Activated T-helper 9 cell treated with anti-CD3 and anti-CD28 coated beads, Interleukin-2, amount 50 U/mL, for 16 hours (primary cell): ENCODE data around the gene LHB.

Experiments
- DNase-seq: peaks from one replicate; pipeline ENCODE4 v3.0.0-alpha.2; 2020; ENCODE audit warnings: low read depth

Gene LHB

GRCh38 chr19:49010453-49010852 is 6.4 kb downstream of the LHB start:
- no peak for DNase-seq

GRCh38 chr19:49009828-49010227 is 7.1 kb downstream of the LHB start:
- no peak for DNase-seq

GRCh38 chr19:49006905-49007304 is 10.0 kb downstream of the LHB start:
- DNase-seq = no peak

- DNase-seq = no peak
Measured at GRCh38 chr19:49004964-49005614, 11.8 kb downstream of the LHB start.

- DNase-seq = no peak
Measured at GRCh38 chr19:49004133-49004532, 12.8 kb downstream of the LHB start.

GRCh38 chr19:48999481-49000325 is 17.2 kb downstream of the LHB start:
- DNase-seq = peak; percentile 57

GRCh38 chr19:48997972-48998371 is 18.9 kb downstream of the LHB start:
- no peak for DNase-seq

GRCh38 chr19:48994035-48994386 is 22.9 kb downstream of the LHB start:
- no peak for DNase-seq

- peak; percentile 99 for DNase-seq
Measured at GRCh38 chr19:48993175-48994034, 23.5 kb downstream of the LHB start, which contains the start of the genes GYS1 and RUVBL2. GYS1 (minus strand) TSS chr19:48993309; CDS start chr19:48993112, 197 bp downstream. RUVBL2 (plus strand) TSS chr19:48993887; CDS start chr19:48993912, 25 bp downstream.

- no peak for DNase-seq
Measured at GRCh38 chr19:48992581-48993174, 24.2 kb downstream of the LHB start.

GRCh38 chr19:48991873-48992580 is 24.9 kb downstream of the LHB start:
- no peak for DNase-seq

GRCh38 chr19:48991011-48991609 is 25.8 kb downstream of the LHB start:
- DNase-seq = no peak

- DNase-seq = no peak
Measured at GRCh38 chr19:48990400-48990799, 26.5 kb downstream of the LHB start.

- no peak for DNase-seq
Measured at GRCh38 chr19:48989701-48990291, 27.1 kb downstream of the LHB start.

GRCh38 chr19:48988860-48989259 is 28.0 kb downstream of the LHB start:
- DNase-seq = no peak

- DNase-seq = no peak
Measured at GRCh38 chr19:48988286-48988685, 28.6 kb downstream of the LHB start.

- DNase-seq = no peak
Measured at GRCh38 chr19:48987323-48987722, 29.6 kb downstream of the LHB start.

- DNase-seq = no peak
Measured at GRCh38 chr19:48986211-48986610, 30.7 kb downstream of the LHB start.

- no peak for DNase-seq
Measured at GRCh38 chr19:48985711-48986110, 31.2 kb downstream of the LHB start.

GRCh38 chr19:48982280-48982679 is 34.6 kb downstream of the LHB start:
- no peak for DNase-seq

GRCh38 chr19:48977061-48977460 is 39.8 kb downstream of the LHB start:
- no peak for DNase-seq
